H1 (cell line): Measurements from ENCODE around the gene CAPN14. TPM values are rescaled to one million over a fixed set of nuclear protein-coding genes. Genes with fewer than 3 reads are reported as not detected.

Experiments
- CTCF ChIA-PET: fragments of 300-600 bp; sonication (Branson Sonifier 250); formaldehyde crosslinking; loops from one replicate; lab custom pipeline; 2021; ENCODE audit not compliant: partially characterized antibody; lab: Charles Lee
- POLR2A ChIA-PET: fragments of 300-600 bp; sonication (Branson Sonifier 250); formaldehyde crosslinking; loops from one replicate; lab custom pipeline; 2021; ENCODE audit warnings: inconsistent platforms; ENCODE audit not compliant: partially characterized antibody; lab: Charles Lee
- DNase-seq, 2 experiments: peaks; one replicate each; pipeline versions ENCODE4 v3.0.0 to v3.0.0-alpha.2; 2010 to 2022; ENCODE audit warnings: low spot score in 2 of 2, low read depth in 1 of 2, mixed read lengths in 1 of 2
- FAIRE-seq: peaks from 2 replicates; lab custom pipeline; 2011; peaks lifted over from hg19 to GRCh38; lab: Jason Lieb, UNC
- H2AFZ ChIP-seq: 2 replicates; pipeline ENCODE4 v1.8.1; 2012; ENCODE audit warnings: low read length, inconsistent platforms
- H2AK5ac ChIP-seq: 2 replicates; pipeline ENCODE4 v1.6.1; 2013; ENCODE audit warnings: low read depth, low read length
- H2BK120ac ChIP-seq: replicated peaks from 2 replicates; pipeline ENCODE3; 2013; ENCODE audit warnings: low read depth, low read length, inconsistent platforms
- H2BK12ac ChIP-seq: 2 replicates; pipeline ENCODE4 v1.6.1; 2013; ENCODE audit warnings: low read depth, low read length
- H2BK15ac ChIP-seq: 2 replicates; pipeline ENCODE4 v1.6.1; 2013; ENCODE audit warnings: low read length
- H2BK20ac ChIP-seq: 2 replicates; pipeline ENCODE4 v1.6.1; 2013; ENCODE audit warnings: low read length
- H2BK5ac ChIP-seq: 2 replicates; pipeline ENCODE4 v1.6.1; 2013; ENCODE audit warnings: low read depth, low read length
- H3K14ac ChIP-seq: 2 replicates; pipeline ENCODE4 v1.6.1; 2013; ENCODE audit warnings: inconsistent platforms; ENCODE audit not compliant: insufficient read length
- H3K18ac ChIP-seq: 2 replicates; pipeline ENCODE4 v1.6.1; 2013; ENCODE audit warnings: low read length; ENCODE audit errors: extremely low read depth
- H3K23ac ChIP-seq: 2 replicates; pipeline ENCODE4 v1.6.1; 2013; ENCODE audit warnings: inconsistent platforms; ENCODE audit not compliant: insufficient read length
- H3K23me2 ChIP-seq: 2 replicates; pipeline ENCODE4 v1.6.1; 2013; ENCODE audit warnings: low read depth, low read length
- H3K27ac ChIP-seq: 2 replicates; pipeline ENCODE4 v1.6.1; 2011; ENCODE audit warnings: low read depth, low read length, inconsistent platforms
- H3K27me3 ChIP-seq, 4 experiments: replicated peaks in 1 of 4; 1 replicate in 1 of 4; 2 replicates in 3 of 4; pipeline versions ENCODE4 v1.6.1 to v1.8.1; 2011 to 2013; ENCODE audit warnings: low read length in 3 of 4, mild to moderate bottlenecking in 3 of 4, inconsistent platforms in 2 of 4, mixed read lengths in 2 of 4, moderate library complexity in 1 of 4; ENCODE audit not compliant: control insufficient read depth in 3 of 4, insufficient read depth in 3 of 4; ENCODE audit errors: extremely low read depth in 1 of 4
- H3K36me3 ChIP-seq, 4 experiments: 2 replicates each; pipeline versions ENCODE4 v1.6.1 to v1.8.1; 2011 to 2013; ENCODE audit warnings: mild to moderate bottlenecking in 4 of 4, low read length in 3 of 4, moderate library complexity in 2 of 4, control low read depth in 1 of 4, inconsistent platforms in 1 of 4; ENCODE audit not compliant: insufficient read depth in 4 of 4, control insufficient read depth in 2 of 4
- H3K4ac ChIP-seq: replicated peaks from 2 replicates; pipeline ENCODE3; 2013; ENCODE audit warnings: low read length, low read depth, mixed read lengths, inconsistent platforms; ENCODE audit not compliant: insufficient read length
- H3K4me1 ChIP-seq, 4 experiments: replicated peaks in 1 of 4; 1 replicate in 1 of 4; 2 replicates in 3 of 4; pipeline versions ENCODE4 v1.6.1 to v1.8.1; 2011 to 2013; ENCODE audit warnings: low read length in 3 of 4, inconsistent platforms in 2 of 4, mixed read lengths in 1 of 4; ENCODE audit not compliant: insufficient read depth in 4 of 4, control insufficient read depth in 3 of 4
- H3K4me2 ChIP-seq, 2 experiments: 2 replicates each; pipeline versions ENCODE4 v1.6.1 to v1.8.1; 2011 to 2013; ENCODE audit warnings: low read depth in 2 of 2, low read length in 2 of 2, control low read depth in 1 of 2, inconsistent platforms in 1 of 2, mild to moderate bottlenecking in 1 of 2; ENCODE audit not compliant: insufficient read depth in 1 of 2
- H3K4me3 ChIP-seq, 4 experiments: fragments of 200-600, 300-600 bp in 1 of 4; sonication (generic), shearing (Covaris generic), sonication (Bioruptor Twin) in 1 of 4; 2 replicates each; pipeline versions ENCODE4 v1.5.1 to v1.8.1; 2011 to 2016; ENCODE audit warnings: low read length in 4 of 4, low read depth in 3 of 4, control low read depth in 2 of 4, inconsistent platforms in 2 of 4, mild to moderate bottlenecking in 2 of 4, mixed read lengths in 1 of 4, moderate library complexity in 1 of 4; ENCODE audit not compliant: insufficient read depth in 2 of 4; ENCODE audit errors: extremely low read depth in 1 of 4
- H3K56ac ChIP-seq: replicated peaks from 2 replicates; pipeline ENCODE3; 2013; ENCODE audit warnings: low read depth, mild to moderate bottlenecking, mixed read lengths, low read length, inconsistent platforms; ENCODE audit not compliant: insufficient read length
- H3K79me1 ChIP-seq: 2 replicates; pipeline ENCODE4 v1.6.1; 2013; ENCODE audit warnings: low read depth, low read length, control low read depth
- H3K79me2 ChIP-seq, 2 experiments: 2 replicates each; pipeline versions ENCODE4 v1.6.1 to v1.8.1; 2012 to 2013; ENCODE audit warnings: low read length in 2 of 2, mild to moderate bottlenecking in 2 of 2, inconsistent platforms in 1 of 2; ENCODE audit not compliant: insufficient read depth in 2 of 2, control insufficient read depth in 1 of 2
- H3K9ac ChIP-seq, 4 experiments: replicated peaks in 1 of 4; 1 replicate in 1 of 4; 2 replicates in 3 of 4; pipeline versions ENCODE4 v1.6.1 to v1.8.1; 2011 to 2013; ENCODE audit warnings: low read depth in 3 of 4, low read length in 3 of 4, control low read depth in 2 of 4, mild to moderate bottlenecking in 2 of 4, moderate library complexity in 2 of 4, inconsistent platforms in 1 of 4; ENCODE audit errors: extremely low read depth in 1 of 4
- H3K9me3 ChIP-seq, 2 experiments: 2 replicates each; pipeline versions ENCODE4 v1.6.1 to v1.8.1; 2012 to 2013; ENCODE audit warnings: mild to moderate bottlenecking in 2 of 2, moderate library complexity in 2 of 2, control low read depth in 1 of 2, inconsistent platforms in 1 of 2, low read depth in 1 of 2, low read length in 1 of 2, mixed read lengths in 1 of 2; ENCODE audit not compliant: insufficient read depth in 2 of 2
- H4K20me1 ChIP-seq, 2 experiments: replicated peaks in 1 of 2; 2 replicates each; pipeline versions ENCODE3 to v1.8.1; 2011 to 2013; ENCODE audit warnings: inconsistent platforms in 2 of 2, low read length in 2 of 2, mild to moderate bottlenecking in 1 of 2; ENCODE audit not compliant: insufficient read depth in 2 of 2, control insufficient read depth in 1 of 2
- H4K5ac ChIP-seq: 2 replicates; pipeline ENCODE4 v1.6.1; 2013; ENCODE audit warnings: low read length, low read depth, mixed read lengths, inconsistent platforms; ENCODE audit not compliant: insufficient read length
- H4K8ac ChIP-seq: 2 replicates; pipeline ENCODE4 v1.8.0; 2013; ENCODE audit warnings: mild to moderate bottlenecking, moderate library complexity, low read length, inconsistent platforms; ENCODE audit not compliant: insufficient read depth; ENCODE audit errors: extremely low read depth
- H4K91ac ChIP-seq: replicated peaks from 2 replicates; pipeline ENCODE3; 2013; ENCODE audit warnings: low read length, mixed read lengths, inconsistent platforms; ENCODE audit not compliant: insufficient read length
- BACH1 ChIP-seq: IDR thresholded peaks from 2 replicates; pipeline ENCODE4 v1.6.1; 2012; ENCODE audit warnings: low read length, improper control_type of control experiment
- BRCA1 ChIP-seq: IDR thresholded peaks from 2 replicates; pipeline ENCODE4 v1.6.1; 2012; ENCODE audit warnings: low read depth, low read length, improper control_type of control experiment
- EP300 ChIP-seq, 2 experiments: IDR thresholded peaks; 1 replicate in 1 of 2; 2 replicates in 1 of 2; pipeline ENCODE4 v1.6.1; 2011 to 2012; ENCODE audit warnings: low read depth in 2 of 2, low read length in 2 of 2, mild to moderate bottlenecking in 2 of 2, borderline replicate concordance in 1 of 2, inconsistent platforms in 1 of 2, moderate library complexity in 1 of 2
- JUN ChIP-seq: IDR thresholded peaks from 2 replicates; pipeline ENCODE4 v1.6.1; 2011; ENCODE audit warnings: low read depth, mild to moderate bottlenecking, improper control_type of control experiment, low read length
- KDM1A ChIP-seq: fragments of 200-600, 300-600 bp; sonication (generic); IDR thresholded peaks from 2 replicates; pipeline ENCODE4 v1.7.1; 2016; ENCODE audit warnings: mild to moderate bottlenecking, low read length, borderline replicate concordance
- POLR2AphosphoS5 ChIP-seq: IDR thresholded peaks from 2 replicates; pipeline ENCODE4 v1.6.1; 2011; ENCODE audit warnings: low read depth, low read length
- RFX5 ChIP-seq: IDR thresholded peaks from 2 replicates; pipeline ENCODE4 v1.6.1; 2011; ENCODE audit warnings: low read depth, low read length, improper control_type of control experiment, borderline replicate concordance
- SIN3A ChIP-seq, 2 experiments: IDR thresholded peaks in 1 of 2; conservative IDR thresholded peaks in 1 of 2; 2 replicates each; pipeline ENCODE4 v1.6.1; 2011 to 2012; ENCODE audit warnings: low read length in 2 of 2, improper control_type of control experiment in 1 of 2, low read depth in 1 of 2, mild to moderate bottlenecking in 1 of 2
- SIRT6 ChIP-seq: IDR thresholded peaks from one replicate; pipeline ENCODE4 v1.7.1; 2012; ENCODE audit warnings: low read length, inconsistent platforms
- SIX5 ChIP-seq: IDR thresholded peaks from 2 replicates; pipeline ENCODE4 v1.6.1; 2011; ENCODE audit warnings: mild to moderate bottlenecking, low read depth, low read length
- SUZ12 ChIP-seq: fragments of 200-600 bp; sonication (generic); IDR thresholded peaks from 2 replicates; pipeline ENCODE4 v1.6.1; 2012; ENCODE audit warnings: mild to moderate bottlenecking, inconsistent platforms, low read length, moderate library complexity, mixed read lengths
- TAF1 ChIP-seq: IDR thresholded peaks from 2 replicates; pipeline ENCODE4 v1.6.1; 2011; ENCODE audit warnings: mild to moderate bottlenecking, low read depth, low read length
- TBP ChIP-seq: IDR thresholded peaks from 2 replicates; pipeline ENCODE4 v1.6.1; 2011; ENCODE audit warnings: low read depth, low read length, improper control_type of control experiment
- TCF12 ChIP-seq: IDR thresholded peaks from 2 replicates; pipeline ENCODE4 v1.6.1; 2011; ENCODE audit warnings: low read depth, mild to moderate bottlenecking, low read length
- ZNF274 ChIP-seq: IDR thresholded peaks from 2 replicates; pipeline ENCODE4 v1.7.0; 2012; ENCODE audit warnings: low read length, borderline replicate concordance; ENCODE audit errors: extremely low read depth
- WGBS, 2 experiments: shearing (Covaris generic) in 1 of 2; methylation state at CpG; one replicate each; pipeline versions ENCODE4 v1.1.6 to v1.1.7; 2013 to 2015; ENCODE audit warnings: low lambda C conversion rate in 2 of 2, mixed read lengths in 2 of 2, inconsistent platforms in 1 of 2, low coverage in 1 of 2, missing lambda C conversion rate in 1 of 2; ENCODE audit not compliant: insufficient replicate concordance in 2 of 2, insufficient coverage in 1 of 2, insufficient read length in 1 of 2; ENCODE audit errors: extremely low coverage in 1 of 2, missing lambda C conversion rate in 1 of 2; 5-methylcytosine and 5-hydroxymethylcytosine counted together
- polyA plus RNA-seq, 7 experiments: library from polyadenylated mRNA; depleted of rRNA in 3 of 7; stranded (reverse) in 5 of 7; unstranded in 2 of 7; fragments of >200 nt in 5 of 7; fragments of 200-250 nt in 2 of 7; gene quantifications; 1 replicate in 5 of 7; 2 replicates in 1 of 7; 4 replicates in 1 of 7; pipeline versions ENCODE4 v1.2.1 to v1.2.3, GENCODE V29; 2011 to 2013; ENCODE audit warnings: missing spikeins in 2 of 7, mixed read lengths in 2 of 7
- total RNA-seq: library from RNA; stranded (reverse); fragmentation: NEBNext Ultra II Directional; extraction: Animal tissue kit (Norgen Biotek cat#: 25700); gene quantifications from 2 replicates; pipeline ENCODE4 v1.2.1, GENCODE V29; 2021

CAPN14 gene
- total and polyA plus RNA-seq, 2 of the 8 experiments (the other 6 are each of a cell fraction or from before 2014, with no cell fraction given): 0.07 TPM; not detected in 1

GRCh38 chr2:31132786-31133185 is 84.5 kb downstream of the CAPN14 start:
- ChIA-PET POLR2A (no interaction called here), CTCF (interaction anchor here (1.6 kb wide), 1 partner anchor 271 kb away, joined by 4 read pairs; no protein-coding TSS in a partner anchor)
- no peak overlapping the region for H3K23ac ChIP-seq
- no peak overlapping the region for H2AFZ ChIP-seq
- H2BK120ac ChIP-seq: no peak overlapping the region
- H4K8ac ChIP-seq: no peak overlapping the region
- no peak overlapping the region for H3K14ac ChIP-seq
- H3K4ac ChIP-seq: no peak overlapping the region
- peaks cover 3 to 24% (median 20%) of the 10 kb centered on the region in 4 experiments for H3K27me3 ChIP-seq
- H3K4me2 ChIP-seq: no peak overlapping the region
- no peak overlapping the region for H2BK20ac ChIP-seq
- no peak overlapping the region for H3K56ac ChIP-seq
- H4K20me1 ChIP-seq: peaks cover 2 to 5% of the 10 kb centered on the region in 2 experiments
- no peak overlapping the region for H3K9ac ChIP-seq
- no peak overlapping the region for H2BK5ac ChIP-seq
- H3K4me3 ChIP-seq: no peak overlapping the region
- H3K36me3 ChIP-seq: no peaks in the 10 kb centered on the region
- 91% methylated on average over 5 of the region's 5 CpGs; no CpG with 5 or more reads in 1 of the 2 experiments for WGBS, 2 experiments
- FAIRE-seq (no peak), DNase-seq (no peak)
- H3K27ac ChIP-seq: no peak overlapping the region
- no peaks in the 10 kb centered on the region for H3K9me3 ChIP-seq
- no peaks in the 10 kb centered on the region for H3K79me2 ChIP-seq
- no peak overlapping the region for H2BK12ac ChIP-seq
- H3K18ac ChIP-seq: no peak overlapping the region
- H3K23me2 ChIP-seq: peaks cover 11% of the 10 kb centered on the region; the same call in 1 of the 2 replicates
- no peaks in the 10 kb centered on the region for H3K79me1 ChIP-seq
- H2BK15ac ChIP-seq: no peak overlapping the region
- no peak overlapping the region for H2AK5ac ChIP-seq
- no peak overlapping the region for H4K5ac ChIP-seq
- H4K91ac ChIP-seq: no peak overlapping the region
- peaks cover 6 to 25% (median 14%) of the 10 kb centered on the region in 4 experiments; a peak in 6 of 7 replicates for H3K4me1 ChIP-seq
- TF ChIP-seq BACH1 (no peak), ZNF274 (no peak), KDM1A (no peak), SIX5 (no peak), EP300 (IDR thresholded peaks at IDR 0.05; ENCODE audit: borderline replicate concordance in 1 of 2, low read depth in 2 of 2, low read length in 2 of 2) (no peak), JUN (no peak), POLR2AphosphoS5 (no peak), SIRT6 (no peak), TAF1 (no peak), TCF12 (no peak), TBP (no peak), BRCA1 (no peak), SUZ12 (no peak), SIN3A (conservative IDR thresholded peaks at IDR 0.05 in 1 of 2, IDR thresholded peaks at IDR 0.05 in 1 of 2; ENCODE audit: low read depth in 1 of 2, low read length in 2 of 2) (no peak), RFX5 (no peak)
